Measurements from ENCODE around the gene SIM2.

Gene SIM2

GRCh38 chr21:36754241-36754898, 55.5 kb downstream of the SIM2 start:
- H3K4me3 ChIP-seq (ENCODE audit: low read depth, low read length), result no peak overlapping the region
- TF ChIP-seq CTCF (IDR thresholded peaks at IDR 0.05; ENCODE audit: borderline replicate concordance, insufficient read depth, low read depth, low read length), result no peak

GRCh38 chr21:36756527-36756926, 57.6 kb downstream of the SIM2 start:
- no peak for TF ChIP-seq CTCF (IDR thresholded peaks at IDR 0.05; ENCODE audit: borderline replicate concordance, insufficient read depth, low read depth, low read length)
- no peak overlapping the region for H3K4me3 ChIP-seq (ENCODE audit: low read depth, low read length)

GRCh38 chr21:36757196-36757595, 58.3 kb downstream of the SIM2 start:
- TF ChIP-seq CTCF (IDR thresholded peaks at IDR 0.05; ENCODE audit: borderline replicate concordance, insufficient read depth, low read depth, low read length), result no peak
- H3K4me3 ChIP-seq (ENCODE audit: low read depth, low read length), result no peak overlapping the region

GRCh38 chr21:36759348-36760083, 60.6 kb downstream of the SIM2 start:
- H3K4me3 ChIP-seq (ENCODE audit: low read depth, low read length), result no peak overlapping the region
- TF ChIP-seq CTCF (IDR thresholded peaks at IDR 0.05; ENCODE audit: borderline replicate concordance, insufficient read depth, low read depth, low read length), result no peak

GRCh38 chr21:36761685-36762084, 62.8 kb downstream of the SIM2 start:
- H3K4me3 ChIP-seq (ENCODE audit: low read depth, low read length), result no peak overlapping the region
- TF ChIP-seq CTCF (IDR thresholded peaks at IDR 0.05; ENCODE audit: borderline replicate concordance, insufficient read depth, low read depth, low read length), result no peak

- no peak for TF ChIP-seq CTCF (IDR thresholded peaks at IDR 0.05; ENCODE audit: borderline replicate concordance, insufficient read depth, low read depth, low read length)
- H3K4me3 ChIP-seq (ENCODE audit: low read depth, low read length), result no peak overlapping the region
Measured at GRCh38 chr21:36762642-36763041, 63.7 kb downstream of the SIM2 start.

GRCh38 chr21:36763305-36763704, 64.4 kb downstream of the SIM2 start:
- no peak overlapping the region for H3K4me3 ChIP-seq (ENCODE audit: low read depth, low read length)
- TF ChIP-seq CTCF (IDR thresholded peaks at IDR 0.05; ENCODE audit: borderline replicate concordance, insufficient read depth, low read depth, low read length), result no peak

All from GM12875 (cell line).